K562 (cell line): Measurements from ENCODE around the gene ITIH3.
A peak's percentile ranks its signal among the peaks of the same experiment; 100 is the strongest.

Source experiments
- CBX8 ChIP-seq: fragments of 200-600 bp; sonication (generic); IDR thresholded peaks from 2 replicates; pipeline ENCODE4 v1.6.1; 2012; ENCODE audit warnings: borderline replicate concordance, mixed run types, low read depth, mild to moderate bottlenecking, moderate library complexity, mixed read lengths, low read length, control low read depth, inconsistent platforms; ENCODE audit not compliant: poor library complexity, severe bottlenecking; ENCODE audit errors: extremely low read depth
- JUN ChIP-seq, 2 experiments: sonication (generic) in 1 of 2; formaldehyde crosslinking in 1 of 2; IDR thresholded peaks; 2 replicates each; pipeline versions ENCODE4 v1.6.1 to v1.8.0; 2012 to 2022; ENCODE audit warnings: borderline replicate concordance in 2 of 2, mild to moderate bottlenecking in 2 of 2, improper control_type of control experiment in 1 of 2, low read depth in 1 of 2, low read length in 1 of 2, missing genetic modification reagents in 1 of 2
- NRF1 ChIP-seq, 2 experiments: fragments of 450-650 bp; IDR thresholded peaks in 1 of 2; conservative IDR thresholded peaks in 1 of 2; 2 replicates each; pipeline ENCODE4 v1.6.1; 2014; ENCODE audit warnings: mild to moderate bottlenecking in 2 of 2
- TF ChIP-seq, protein P1 (sequence below), 3 experiments: IDR thresholded peaks in 2 of 3; conservative IDR thresholded peaks in 1 of 3; 2 replicates each; pipeline ENCODE4 v1.5.1; 2011 to 2012; ENCODE audit warnings: low read length in 3 of 3, mild to moderate bottlenecking in 3 of 3, control low read depth in 2 of 3, improper control_type of control experiment in 1 of 3, inconsistent platforms in 1 of 3, low read depth in 1 of 3, mixed read lengths in 1 of 3, moderate library complexity in 1 of 3; ENCODE audit not compliant: insufficient read depth in 2 of 3

DNA sequence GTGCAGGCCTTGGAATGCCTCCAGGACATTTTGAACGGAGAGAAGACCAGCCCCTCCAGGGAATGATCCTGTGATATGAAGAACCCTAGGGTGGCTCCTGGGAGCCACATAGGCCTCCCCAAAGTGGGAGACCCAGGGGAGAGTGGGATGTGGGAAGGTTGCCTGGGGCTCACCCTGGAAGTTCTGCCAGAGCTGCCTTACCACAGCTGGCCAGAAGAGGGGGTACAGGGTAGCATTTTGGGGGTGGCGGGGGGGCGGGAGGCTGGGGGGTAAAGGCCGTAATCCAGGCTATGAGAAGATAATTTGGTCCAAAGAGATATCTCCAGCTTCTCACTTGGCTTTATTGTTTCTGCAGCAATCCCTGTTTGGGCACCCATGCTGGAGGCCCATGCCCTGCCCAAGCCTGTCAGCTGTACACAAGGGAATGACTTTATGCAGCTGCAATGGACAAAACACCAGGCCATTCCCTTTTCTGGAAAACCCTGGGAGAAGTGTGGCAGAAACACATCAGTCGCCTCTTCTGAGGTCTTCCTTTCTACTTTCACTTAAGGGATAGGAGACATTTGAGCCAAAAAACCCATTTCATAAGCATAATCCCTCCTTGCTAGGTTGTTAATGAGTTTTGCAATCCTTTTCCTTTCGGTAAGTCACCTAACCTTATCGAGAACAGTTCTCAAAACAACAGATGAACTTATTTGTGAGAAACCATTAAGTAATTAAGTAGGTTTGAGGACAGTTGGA lies 51.3 kb downstream of the ITIH3 start:
- TF ChIP-seq, protein P1, sequence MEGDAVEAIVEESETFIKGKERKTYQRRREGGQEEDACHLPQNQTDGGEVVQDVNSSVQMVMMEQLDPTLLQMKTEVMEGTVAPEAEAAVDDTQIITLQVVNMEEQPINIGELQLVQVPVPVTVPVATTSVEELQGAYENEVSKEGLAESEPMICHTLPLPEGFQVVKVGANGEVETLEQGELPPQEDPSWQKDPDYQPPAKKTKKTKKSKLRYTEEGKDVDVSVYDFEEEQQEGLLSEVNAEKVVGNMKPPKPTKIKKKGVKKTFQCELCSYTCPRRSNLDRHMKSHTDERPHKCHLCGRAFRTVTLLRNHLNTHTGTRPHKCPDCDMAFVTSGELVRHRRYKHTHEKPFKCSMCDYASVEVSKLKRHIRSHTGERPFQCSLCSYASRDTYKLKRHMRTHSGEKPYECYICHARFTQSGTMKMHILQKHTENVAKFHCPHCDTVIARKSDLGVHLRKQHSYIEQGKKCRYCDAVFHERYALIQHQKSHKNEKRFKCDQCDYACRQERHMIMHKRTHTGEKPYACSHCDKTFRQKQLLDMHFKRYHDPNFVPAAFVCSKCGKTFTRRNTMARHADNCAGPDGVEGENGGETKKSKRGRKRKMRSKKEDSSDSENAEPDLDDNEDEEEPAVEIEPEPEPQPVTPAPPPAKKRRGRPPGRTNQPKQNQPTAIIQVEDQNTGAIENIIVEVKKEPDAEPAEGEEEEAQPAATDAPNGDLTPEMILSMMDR (IDR thresholded peaks at IDR 0.05 in 2 of 3, conservative IDR thresholded peaks at IDR 0.05 in 1 of 3; ENCODE audit: insufficient read depth in 2 of 3, low read depth in 1 of 3, low read length in 3 of 3), result peak; percentile 33 to 43 (median 34); a peak in 3 of 6 replicates
- TF ChIP-seq JUN (IDR thresholded peaks at IDR 0.05; ENCODE audit: borderline replicate concordance, low read depth, low read length) (no peak), JUN (CRISPR knock-in tag; IDR thresholded peaks at IDR 0.05; ENCODE audit: borderline replicate concordance) (no peak), NRF1 (conservative IDR thresholded peaks at IDR 0.05 in 1 of 2, IDR thresholded peaks at IDR 0.05 in 1 of 2) (no peak), CBX8 (no peak)
